ENCODE data around the gene OCEL1. TPM values are rescaled to one million over a fixed set of nuclear protein-coding genes. Genes with fewer than 3 reads are reported as not detected.

The OCEL1 gene
- total RNA-seq, 1 donor from 2014 or later: 22.3 TPM

DNA sequence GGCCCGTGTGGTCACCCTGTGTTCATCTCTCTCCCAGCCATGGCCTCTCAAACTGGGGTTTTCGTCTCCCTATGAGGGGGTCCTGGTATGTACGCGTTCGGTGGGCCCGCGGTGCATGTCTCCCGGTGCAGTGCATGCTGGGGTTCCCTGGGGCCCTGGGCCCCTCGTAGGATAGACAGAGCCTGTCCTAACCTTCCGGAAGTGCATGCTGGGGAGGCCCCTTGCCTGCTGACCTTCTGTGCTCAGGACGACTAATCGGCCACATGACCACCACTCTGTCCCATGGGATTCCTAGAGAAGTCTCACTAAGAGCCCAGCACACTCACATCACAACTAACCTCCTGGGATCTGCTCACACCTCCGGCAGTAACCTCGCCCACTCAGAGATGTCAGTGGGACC, 15.7 kb upstream of the OCEL1 start:
- TF ChIP-seq, protein P1, sequence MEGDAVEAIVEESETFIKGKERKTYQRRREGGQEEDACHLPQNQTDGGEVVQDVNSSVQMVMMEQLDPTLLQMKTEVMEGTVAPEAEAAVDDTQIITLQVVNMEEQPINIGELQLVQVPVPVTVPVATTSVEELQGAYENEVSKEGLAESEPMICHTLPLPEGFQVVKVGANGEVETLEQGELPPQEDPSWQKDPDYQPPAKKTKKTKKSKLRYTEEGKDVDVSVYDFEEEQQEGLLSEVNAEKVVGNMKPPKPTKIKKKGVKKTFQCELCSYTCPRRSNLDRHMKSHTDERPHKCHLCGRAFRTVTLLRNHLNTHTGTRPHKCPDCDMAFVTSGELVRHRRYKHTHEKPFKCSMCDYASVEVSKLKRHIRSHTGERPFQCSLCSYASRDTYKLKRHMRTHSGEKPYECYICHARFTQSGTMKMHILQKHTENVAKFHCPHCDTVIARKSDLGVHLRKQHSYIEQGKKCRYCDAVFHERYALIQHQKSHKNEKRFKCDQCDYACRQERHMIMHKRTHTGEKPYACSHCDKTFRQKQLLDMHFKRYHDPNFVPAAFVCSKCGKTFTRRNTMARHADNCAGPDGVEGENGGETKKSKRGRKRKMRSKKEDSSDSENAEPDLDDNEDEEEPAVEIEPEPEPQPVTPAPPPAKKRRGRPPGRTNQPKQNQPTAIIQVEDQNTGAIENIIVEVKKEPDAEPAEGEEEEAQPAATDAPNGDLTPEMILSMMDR (IDR thresholded peaks at IDR 0.05): no peak
- no peak for DNase-seq (ENCODE audit: low spot score)

DNA sequence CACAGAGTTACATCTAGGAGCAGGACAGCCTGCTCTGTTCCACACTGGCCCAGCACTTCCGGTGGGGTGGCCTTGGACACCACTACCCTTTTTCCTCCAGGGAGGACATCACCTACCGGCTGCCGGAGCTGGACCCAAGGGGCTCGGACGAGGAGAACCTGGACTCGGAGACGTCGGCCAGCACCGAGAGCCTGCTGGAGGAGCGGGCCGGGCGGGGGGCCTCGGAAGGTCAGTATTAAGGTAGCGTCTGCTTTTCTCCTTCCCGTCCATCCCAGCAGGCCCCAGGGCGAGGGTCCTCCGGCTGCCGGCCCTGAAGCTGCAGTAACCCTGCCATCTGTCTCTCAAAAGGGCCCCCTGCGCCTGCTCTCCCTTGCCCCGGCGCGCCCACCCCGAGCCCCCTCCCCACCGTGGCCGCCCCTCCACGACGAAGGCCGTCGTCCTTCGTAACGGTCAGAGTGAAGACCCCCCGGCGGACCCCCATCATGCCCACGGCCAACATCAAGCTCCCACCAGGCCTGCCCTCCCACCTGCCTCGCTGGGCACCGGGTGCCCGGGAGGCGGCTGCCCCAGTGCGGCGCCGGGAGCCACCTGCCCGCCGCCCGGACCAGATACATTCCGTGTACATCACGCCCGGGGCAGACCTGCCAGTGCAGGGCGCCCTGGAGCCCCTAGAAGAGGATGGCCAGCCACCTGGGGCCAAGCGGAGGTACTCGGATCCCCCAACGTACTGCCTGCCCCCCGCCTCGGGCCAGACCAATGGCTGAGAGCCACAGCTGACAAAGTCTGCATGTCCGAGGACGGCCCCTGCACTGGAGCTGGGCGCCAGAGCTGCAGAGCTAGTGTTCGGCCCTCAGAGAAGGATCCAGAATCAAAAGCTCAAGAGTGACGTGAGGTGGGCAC, 14.2 kb upstream of the OCEL1 start:
- Mint-ChIP-seq H3K27ac (ENCODE audit: unreplicated experiment) (no peak overlapping the region), H3K27me3 (ENCODE audit: low read depth) (no peaks in the 10 kb centered on the region), H3K9me3 (ENCODE audit: low read depth) (no peaks in the 10 kb centered on the region), H3K4me1 (ENCODE audit: low read depth) (peaks cover 18% of the 10 kb centered on the region), H3K4me3 (ENCODE audit: unreplicated experiment) (no peak overlapping the region), H3K36me3 (ENCODE audit: low read depth) (peaks cover 22% of the 10 kb centered on the region)
- TF ChIP-seq, protein P1 (IDR thresholded peaks at IDR 0.05): no peak
- DNase-seq (ENCODE audit: low spot score): no peak

More for the DNA sequence above, 15.7 kb upstream of the OCEL1 start:
- H3K27me3 Mint-ChIP-seq (ENCODE audit: low read depth): no peaks in the 10 kb centered on the region
- peaks cover 12% of the 10 kb centered on the region for H3K4me1 Mint-ChIP-seq (ENCODE audit: low read depth)
- H3K27ac Mint-ChIP-seq (ENCODE audit: unreplicated experiment): no peak overlapping the region
- H3K36me3 Mint-ChIP-seq (ENCODE audit: low read depth): peaks cover 24% of the 10 kb centered on the region
- H3K4me3 Mint-ChIP-seq (ENCODE audit: unreplicated experiment): no peak overlapping the region
- H3K9me3 Mint-ChIP-seq (ENCODE audit: low read depth): no peaks in the 10 kb centered on the region

DNA sequence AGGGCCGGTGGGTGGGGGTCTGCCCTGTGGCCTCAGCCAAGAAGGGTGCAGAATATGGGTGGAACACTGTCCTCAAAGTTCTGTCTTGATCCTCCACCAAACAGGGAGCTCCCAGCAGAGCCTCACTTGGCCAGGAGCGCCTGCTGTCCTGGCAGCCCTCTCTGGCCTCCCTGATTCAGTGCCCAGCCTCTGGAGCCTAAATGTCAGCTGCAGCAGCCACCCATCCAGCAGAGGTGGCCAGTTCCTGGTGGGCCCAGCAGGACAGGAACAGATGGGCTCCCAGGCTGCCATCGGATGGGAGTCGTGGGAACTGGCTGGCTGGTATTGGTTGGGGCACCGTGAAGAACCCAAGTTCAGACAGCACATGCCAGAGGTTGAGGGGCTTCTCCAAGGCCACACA, 12.7 kb upstream of the OCEL1 start:
- Mint-ChIP-seq H3K36me3 (ENCODE audit: low read depth) (peaks cover 27% of the 10 kb centered on the region), H3K27ac (ENCODE audit: unreplicated experiment) (no peak overlapping the region), H3K27me3 (ENCODE audit: low read depth) (no peaks in the 10 kb centered on the region), H3K4me1 (ENCODE audit: low read depth) (peaks cover 18% of the 10 kb centered on the region), H3K4me3 (ENCODE audit: unreplicated experiment) (no peak overlapping the region), H3K9me3 (ENCODE audit: low read depth) (no peaks in the 10 kb centered on the region)
- TF ChIP-seq, protein P1 (IDR thresholded peaks at IDR 0.05): no peak
- DNase-seq (ENCODE audit: low spot score): no peak

- TF ChIP-seq, protein P1 (IDR thresholded peaks at IDR 0.05): peak; percentile 6
- peak overlapping the region; percentile 82 for H3K4me3 Mint-ChIP-seq (ENCODE audit: unreplicated experiment)
- no peaks in the 10 kb centered on the region for H3K9me3 Mint-ChIP-seq (ENCODE audit: low read depth)
- H3K36me3 Mint-ChIP-seq (ENCODE audit: low read depth): peaks cover 23% of the 10 kb centered on the region
- no peaks in the 10 kb centered on the region for H3K27me3 Mint-ChIP-seq (ENCODE audit: low read depth)
- DNase-seq (ENCODE audit: low spot score): no peak
- peaks cover 19% of the 10 kb centered on the region for H3K4me1 Mint-ChIP-seq (ENCODE audit: low read depth)
- H3K27ac Mint-ChIP-seq (ENCODE audit: unreplicated experiment): peak overlapping the region; percentile 97
Measured at GRCh38 chr19:17214508-17215126, 11.4 kb upstream of the OCEL1 start.

DNA sequence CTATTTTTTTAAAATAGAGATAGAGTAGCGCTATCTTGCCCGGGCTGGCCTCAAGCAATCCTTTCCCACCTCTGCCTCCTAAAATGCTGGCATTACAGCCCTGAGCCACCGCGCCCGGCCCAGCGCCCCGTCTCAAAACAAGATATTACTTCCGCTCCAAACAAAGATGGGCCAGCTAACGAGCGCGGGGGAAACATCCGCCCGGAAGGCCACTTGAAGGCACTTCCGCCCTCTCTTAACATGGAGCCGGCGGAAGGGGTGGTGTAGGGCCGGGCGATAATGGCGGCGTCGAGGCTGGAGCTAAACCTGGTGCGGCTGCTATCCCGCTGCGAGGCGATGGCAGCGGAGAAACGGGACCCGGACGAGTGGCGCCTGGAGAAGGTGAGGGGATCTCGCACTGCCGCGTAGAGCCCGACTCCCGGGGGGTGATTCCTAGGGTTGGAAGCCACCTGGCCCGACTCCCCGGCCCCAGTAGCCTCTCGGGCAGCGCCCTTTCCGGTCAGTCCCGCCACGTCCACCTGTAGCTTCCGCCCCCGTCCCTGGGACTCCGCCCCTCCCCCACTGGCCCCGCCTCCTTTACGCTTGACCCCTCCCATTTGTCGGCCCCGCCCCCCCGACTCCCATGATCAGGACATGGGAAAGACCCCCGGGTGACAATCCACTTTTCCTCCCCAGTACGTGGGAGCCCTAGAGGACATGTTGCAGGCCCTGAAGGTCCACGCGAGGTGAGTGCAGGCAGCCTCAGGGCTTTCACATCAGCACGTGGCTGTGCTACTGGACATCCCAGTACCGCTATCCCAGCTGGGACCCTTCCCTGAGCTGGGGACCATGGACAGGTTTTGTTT, 10.7 kb upstream of the OCEL1 start, which contains the start of gene USE1:
Gene USE1, plus strand, starts transcription at position 231 of the 845 bp plus-strand sequence. Its CDS starts 49 bp downstream, at position 280.
- peak within 1 kb of the TSS; percentile 97 for H3K27ac Mint-ChIP-seq (ENCODE audit: unreplicated experiment)
- H3K9me3 Mint-ChIP-seq (ENCODE audit: low read depth): no peaks in the 10 kb centered on the region
- H3K36me3 Mint-ChIP-seq (ENCODE audit: low read depth): peaks cover 21% of the 10 kb centered on the region
- H3K27me3 Mint-ChIP-seq (ENCODE audit: low read depth): no peaks in the 10 kb centered on the region
- H3K4me1 Mint-ChIP-seq (ENCODE audit: low read depth): peaks cover 27% of the 10 kb centered on the region
- H3K4me3 Mint-ChIP-seq (ENCODE audit: unreplicated experiment): peak within 1 kb of the TSS; percentile 82
- TF ChIP-seq, protein P1 (IDR thresholded peaks at IDR 0.05): no peak
- DNase-seq (ENCODE audit: low spot score): no peak
